SKM-1 (cell line): Measurements from ENCODE around the gene ADSS2.
"Not testable (repeated sequence)": the region's sequence is repeated elsewhere in the genome, so short reads cannot be mapped to it uniquely, and the experiment has no call there.

Experiments
- DNase-seq: peaks from one replicate; lab custom pipeline; 2025; ENCODE audit not compliant: unreplicated experiment; lab: John Stamatoyannopoulos, UW

ADSS2 gene

GRCh38 chr1:244400974-244401373, 50.7 kb downstream of the ADSS2 start:
- no peak for DNase-seq

GRCh38 chr1:244397131-244397530, 54.6 kb downstream of the ADSS2 start:
- no peak for DNase-seq

- no peak for DNase-seq
Observed at GRCh38 chr1:244395965-244396364, 55.7 kb downstream of the ADSS2 start.

GRCh38 chr1:244394826-244395765, 56.6 kb downstream of the ADSS2 start:
- DNase-seq: no peak

- no peak for DNase-seq
Observed at GRCh38 chr1:244394346-244394745, 57.4 kb downstream of the ADSS2 start.

GRCh38 chr1:244393604-244394176, 58.0 kb downstream of the ADSS2 start:
- no peak for DNase-seq

GRCh38 chr1:244391761-244392160, 59.9 kb downstream of the ADSS2 start:
- no peak for DNase-seq

GRCh38 chr1:244388961-244389360, 62.7 kb downstream of the ADSS2 start:
- no peak for DNase-seq

- DNase-seq: no peak
Observed at GRCh38 chr1:244387415-244387814, 64.3 kb downstream of the ADSS2 start.

- DNase-seq: no peak
Observed at GRCh38 chr1:244386595-244386994, 65.1 kb downstream of the ADSS2 start.

- no peak for DNase-seq
Observed at GRCh38 chr1:244384066-244384465, 67.6 kb downstream of the ADSS2 start.

- DNase-seq: no peak
Observed at GRCh38 chr1:244383278-244383884, 68.3 kb downstream of the ADSS2 start.

- no peak for DNase-seq
Observed at GRCh38 chr1:244381878-244382565, 69.7 kb downstream of the ADSS2 start.

GRCh38 chr1:244376126-244376525, 75.6 kb downstream of the ADSS2 start:
- no peak for DNase-seq

GRCh38 chr1:244375051-244375450, 76.7 kb downstream of the ADSS2 start:
- DNase-seq: no peak

- not testable (repeated sequence) for DNase-seq
Observed at GRCh38 chr1:244374484-244374883, 77.2 kb downstream of the ADSS2 start.

- DNase-seq: peak; percentile 64
Observed at GRCh38 chr1:244371242-244372141, 80.2 kb downstream of the ADSS2 start.

GRCh38 chr1:244370060-244370637, 81.6 kb downstream of the ADSS2 start:
- DNase-seq: no peak

GRCh38 chr1:244369256-244370057, 82.3 kb downstream of the ADSS2 start:
- no peak for DNase-seq
